ENCODE measurements around the gene PSEN2. TPM values are rescaled to one million over a fixed set of nuclear protein-coding genes. Genes with fewer than 3 reads are reported as not detected.

Gene PSEN2
- total and polyA plus RNA-seq, 2 of the 8 experiments (the other 6 are each of a cell fraction or from before 2014, with no cell fraction given) = 22.9 to 29.0 TPM

GRCh38 chr1:226915672-226915995, 45.2 kb downstream of the PSEN2 start:
- H3K36me3 ChIP-seq (ENCODE audit: control insufficient read depth in 2 of 4, insufficient read depth in 4 of 4, low read length in 3 of 4) = no peaks in the 10 kb centered on the region
- no peak for TF ChIP-seq ATF3 (IDR thresholded peaks at IDR 0.05; ENCODE audit: insufficient read depth, low read depth, low read length)
- no peak for TF ChIP-seq EP300 (IDR thresholded peaks at IDR 0.05; ENCODE audit: borderline replicate concordance in 1 of 2, low read depth in 2 of 2, low read length in 2 of 2)
- TF ChIP-seq POLR2A (IDR thresholded peaks at IDR 0.05; ENCODE audit: control extremely low read depth in 1 of 2, low read depth in 2 of 2, low read length in 2 of 2) = no peak
- no peak for TF ChIP-seq POU5F1 (IDR thresholded peaks at IDR 0.05; ENCODE audit: low read depth, low read length)
- TF ChIP-seq GTF2F1 (IDR thresholded peaks at IDR 0.05; ENCODE audit: borderline replicate concordance, low read depth, low read length) = no peak
- no peak for TF ChIP-seq RNF2 (IDR thresholded peaks at IDR 0.05; ENCODE audit: borderline replicate concordance, low read depth, low read length, missing control alignments, poor library complexity, severe bottlenecking)
- no peak for TF ChIP-seq USF2 (IDR thresholded peaks at IDR 0.05; ENCODE audit: low read length)
- TF ChIP-seq SIN3A (conservative IDR thresholded peaks at IDR 0.05 in 1 of 2, IDR thresholded peaks at IDR 0.05 in 1 of 2; ENCODE audit: low read depth in 1 of 2, low read length in 2 of 2) = no peak
- TF ChIP-seq SP2 (IDR thresholded peaks at IDR 0.05; ENCODE audit: low read length) = no peak
- TF ChIP-seq TAF1 (IDR thresholded peaks at IDR 0.05; ENCODE audit: low read depth, low read length) = no peak
- TF ChIP-seq CREB1 (IDR thresholded peaks at IDR 0.05) = no peak
- no peak for TF ChIP-seq SAP30 (IDR thresholded peaks at IDR 0.05; ENCODE audit: insufficient read depth, insufficient replicate concordance, low read length)
- no peak for TF ChIP-seq HDAC6 (IDR thresholded peaks at IDR 0.05; ENCODE audit: low read depth, low read length)

More at GRCh38 chr1:226915672-226915995, 45.2 kb downstream of the PSEN2 start:
- Histone ChIP-seq H3K79me2 (ENCODE audit: control insufficient read depth in 1 of 2, insufficient read depth in 2 of 2, low read length in 2 of 2) (no peaks in the 10 kb centered on the region), H2AFZ (ENCODE audit: low read length) (no peak overlapping the region), H4K20me1 (replicated peaks in 1 of 2; ENCODE audit: control insufficient read depth in 1 of 2, insufficient read depth in 2 of 2, low read length in 2 of 2) (peaks cover 2% of the 10 kb centered on the region in 2 experiments), H2BK15ac (ENCODE audit: low read length) (no peak overlapping the region), H2BK5ac (ENCODE audit: low read depth, low read length) (no peak overlapping the region), H4K91ac (replicated peaks; ENCODE audit: insufficient read length, low read length) (no peak overlapping the region), H3K23me2 (ENCODE audit: low read depth, low read length) (no peaks in the 10 kb centered on the region), H3K4me2 (ENCODE audit: insufficient read depth in 1 of 2, low read depth in 2 of 2, low read length in 2 of 2) (no peak overlapping the region), H3K4ac (replicated peaks; ENCODE audit: insufficient read length, low read depth, low read length) (no peak overlapping the region), H3K18ac (ENCODE audit: extremely low read depth, low read length) (no peak overlapping the region), H3K27me3 (replicated peaks in 1 of 4; ENCODE audit: control insufficient read depth in 3 of 4, extremely low read depth in 1 of 4, insufficient read depth in 3 of 4, low read length in 3 of 4) (no peaks in the 10 kb centered on the region), H3K4me1 (replicated peaks in 1 of 4; ENCODE audit: control insufficient read depth in 3 of 4, insufficient read depth in 4 of 4, low read length in 3 of 4) (no peaks in the 10 kb centered on the region), H4K5ac (ENCODE audit: insufficient read length, low read depth, low read length) (no peak overlapping the region), H3K27ac (ENCODE audit: low read depth, low read length) (no peak overlapping the region), H3K23ac (ENCODE audit: insufficient read length) (no peak overlapping the region), H3K4me3 (ENCODE audit: extremely low read depth in 1 of 4, insufficient read depth in 2 of 4, low read depth in 3 of 4, low read length in 4 of 4) (no peak overlapping the region), H2BK120ac (replicated peaks; ENCODE audit: low read depth, low read length) (no peak overlapping the region), H2BK20ac (ENCODE audit: low read length) (no peak overlapping the region), H3K9ac (replicated peaks in 1 of 4; ENCODE audit: extremely low read depth in 1 of 4, low read depth in 3 of 4, low read length in 3 of 4) (no peak overlapping the region), H4K8ac (ENCODE audit: extremely low read depth, insufficient read depth, low read length) (no peak overlapping the region), H3K56ac (replicated peaks; ENCODE audit: insufficient read length, low read depth, low read length) (no peak overlapping the region), H3K14ac (ENCODE audit: insufficient read length) (no peak overlapping the region), H3K9me3 (ENCODE audit: insufficient read depth in 2 of 2, low read depth in 1 of 2, low read length in 1 of 2) (no peaks in the 10 kb centered on the region), H3K79me1 (ENCODE audit: low read depth, low read length) (no peaks in the 10 kb centered on the region), H2BK12ac (ENCODE audit: low read depth, low read length) (no peak overlapping the region), H2AK5ac (ENCODE audit: low read depth, low read length) (no peak overlapping the region)
- POLR2A ChIA-PET (ENCODE audit: partially characterized antibody) = no interaction called here
- DNase-seq (ENCODE audit: low read depth in 1 of 2, low spot score in 2 of 2) (no peak), FAIRE-seq (no peak)
- CTCF ChIA-PET (ENCODE audit: partially characterized antibody) = interaction anchor here (0.6 to 1.6 kb wide), 2 partner anchors 45 to 531 kb away, joined by 3 to 4 read pairs; partner anchors contain the start of gene PSEN2
- 57% methylated on average over 3 of the region's 3 CpGs; no CpG with 5 or more reads in 1 of the 2 experiments for WGBS, 2 experiments (ENCODE audit: extremely low coverage in 1 of 2, insufficient coverage in 1 of 2, insufficient read length in 1 of 2, insufficient replicate concordance in 2 of 2, low coverage in 1 of 2, low lambda C conversion rate in 2 of 2, missing lambda C conversion rate in 1 of 2)
